ENCODE measurements around the gene MICALL1.
"Not testable (repeated sequence)": the region's sequence is repeated elsewhere in the genome, so short reads cannot be mapped to it uniquely, and the experiment has no call there.

The MICALL1 gene

GRCh38 chr22:37930952-37931440 lies 24.9 kb downstream of the MICALL1 start:
- no peak for DNase-seq

GRCh38 chr22:37931893-37932389 lies 25.8 kb downstream of the MICALL1 start:
- DNase-seq: no peak

- DNase-seq: no peak
Measured at GRCh38 chr22:37932401-37932800, 26.3 kb downstream of the MICALL1 start.

GRCh38 chr22:37932821-37933578 lies 26.9 kb downstream of the MICALL1 start:
- DNase-seq: no peak

GRCh38 chr22:37933711-37934376 lies 27.7 kb downstream of the MICALL1 start:
- DNase-seq: peak; percentile 90

- no peak for DNase-seq
Measured at GRCh38 chr22:37940698-37941376, 34.7 kb downstream of the MICALL1 start.

GRCh38 chr22:37942133-37942532 lies 36.0 kb downstream of the MICALL1 start:
- no peak for DNase-seq

- no peak for DNase-seq
Measured at GRCh38 chr22:37943136-37943824, 37.2 kb downstream of the MICALL1 start.

GRCh38 chr22:37943825-37944198 lies 37.7 kb downstream of the MICALL1 start:
- no peak for DNase-seq

GRCh38 chr22:37944423-37944822 lies 38.3 kb downstream of the MICALL1 start:
- not testable (repeated sequence) for DNase-seq

- DNase-seq: not testable (repeated sequence)
Measured at GRCh38 chr22:37947142-37947795, 41.2 kb downstream of the MICALL1 start.

- no peak for DNase-seq
Measured at GRCh38 chr22:37951305-37951704, 45.2 kb downstream of the MICALL1 start.

GRCh38 chr22:37952629-37953028 lies 46.5 kb downstream of the MICALL1 start:
- DNase-seq: not testable (repeated sequence)

GRCh38 chr22:37953062-37953436 lies 47.0 kb downstream of the MICALL1 start:
- DNase-seq: no peak

- DNase-seq: peak; percentile 97
Measured at GRCh38 chr22:37953437-37954179, 47.5 kb downstream of the MICALL1 start, which contains the start of the genes C22orf23 and POLR2F. TSS of gene C22orf23 (minus strand) at chr22:37953601. CDS start at chr22:37953149, 452 bp downstream. TSS of gene POLR2F (plus strand) at chr22:37953699. CDS start at chr22:37953788, 89 bp downstream.

- no peak for DNase-seq
Measured at GRCh38 chr22:37954686-37955085, 48.6 kb downstream of the MICALL1 start.

- not testable (repeated sequence) for DNase-seq
Measured at GRCh38 chr22:37955825-37956397, 49.8 kb downstream of the MICALL1 start.

- DNase-seq: no peak
Measured at GRCh38 chr22:37957232-37957631, 51.1 kb downstream of the MICALL1 start.

GRCh38 chr22:37959231-37959825 lies 53.2 kb downstream of the MICALL1 start:
- DNase-seq: no peak

- DNase-seq: no peak
Measured at GRCh38 chr22:37961062-37961461, 55.0 kb downstream of the MICALL1 start.

Data from activated CD4-positive, alpha-beta T cell treated with anti-CD3 and anti-CD28 coated beads, Interleukin-10, Interleukin-2, amounts not matched to agents 100 ng/mL and 50 ng/mL, durations not matched to agents 16 hours and 8 hours (primary cell).